HG03025 (cell line): ENCODE measurements around the gene TMEM26.

ENCODE experiments used
- ATAC-seq: cut with Tn5 transposase; IDR thresholded peaks from one replicate; pipeline ENCODE4 v1.9.1; 2021; ENCODE audit warnings: mild to moderate bottlenecking, moderate library complexity; ENCODE audit not compliant: unreplicated experiment, low FRiP score

Gene TMEM26

DNA sequence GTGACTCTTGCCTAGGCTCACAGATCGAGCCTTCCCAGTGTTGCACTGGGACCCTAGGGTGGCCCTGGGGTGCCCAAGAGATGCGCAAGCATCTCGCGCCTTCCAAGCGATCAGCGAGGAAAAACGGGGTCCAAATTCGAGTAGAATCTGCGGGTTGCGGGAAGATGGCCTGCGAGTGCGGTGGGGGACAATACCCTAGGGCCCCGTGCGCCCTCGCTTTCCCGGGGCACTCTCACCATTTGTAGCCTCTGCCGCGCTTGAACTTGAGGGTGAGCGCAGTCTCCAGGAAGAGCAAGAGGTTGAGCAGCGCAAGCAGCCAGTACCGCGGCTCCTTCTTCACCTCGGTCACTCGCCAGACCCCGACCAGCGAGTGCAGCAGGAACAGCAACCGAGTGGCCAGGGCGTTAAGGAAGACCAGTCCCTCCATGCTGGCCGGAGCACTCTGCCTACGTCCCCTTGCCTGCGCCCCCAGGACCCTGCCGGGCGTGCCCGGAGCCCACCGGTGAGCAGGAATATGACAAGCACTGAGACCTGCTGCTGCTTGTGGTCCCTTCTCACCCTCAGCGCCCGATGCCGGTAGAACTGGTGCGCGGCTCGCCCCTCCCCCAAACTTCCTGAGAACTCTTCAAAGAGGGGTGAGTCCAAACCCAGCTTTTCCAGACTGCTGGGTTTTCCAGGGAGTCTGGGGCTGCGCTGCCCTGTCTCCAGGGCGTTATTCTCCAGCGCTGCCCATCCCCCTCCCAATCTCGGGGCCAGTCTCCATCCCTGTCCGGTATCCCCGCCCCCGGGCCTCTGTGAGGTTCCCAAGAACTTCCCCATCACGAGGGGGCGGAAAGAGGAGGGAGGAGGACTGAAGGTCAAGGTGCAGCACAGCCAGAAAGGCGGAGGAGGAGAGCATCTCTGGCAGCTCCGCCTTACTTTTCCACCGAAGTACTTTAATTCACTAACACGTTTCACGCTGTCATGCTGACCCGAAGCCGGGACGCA lies at the start of gene TMEM26:
TMEM26 (minus strand) TSS at position 727 of the 987 bp plus-strand sequence; CDS start at position 427, 300 bp downstream.
- no peak for ATAC-seq

DNA sequence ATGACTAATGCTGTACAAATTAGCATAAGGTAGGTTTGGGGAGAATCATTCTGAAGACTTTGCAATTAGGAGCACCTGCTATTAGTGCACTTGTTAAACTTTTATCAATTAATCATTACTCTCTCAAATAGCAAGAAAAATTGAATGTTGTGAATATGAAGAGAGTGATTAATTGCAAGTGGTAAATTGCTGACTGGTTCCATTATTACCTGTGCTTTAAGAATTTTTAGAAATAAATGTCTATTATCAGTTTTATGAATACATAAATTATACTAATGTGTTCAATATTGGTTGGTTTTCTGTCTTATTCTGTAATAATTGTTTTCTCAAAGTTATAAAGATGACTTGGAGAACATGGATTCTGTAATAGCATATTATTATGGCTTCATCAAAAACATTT lies 47.3 kb upstream of the TMEM26 start:
- no peak for ATAC-seq

DNA sequence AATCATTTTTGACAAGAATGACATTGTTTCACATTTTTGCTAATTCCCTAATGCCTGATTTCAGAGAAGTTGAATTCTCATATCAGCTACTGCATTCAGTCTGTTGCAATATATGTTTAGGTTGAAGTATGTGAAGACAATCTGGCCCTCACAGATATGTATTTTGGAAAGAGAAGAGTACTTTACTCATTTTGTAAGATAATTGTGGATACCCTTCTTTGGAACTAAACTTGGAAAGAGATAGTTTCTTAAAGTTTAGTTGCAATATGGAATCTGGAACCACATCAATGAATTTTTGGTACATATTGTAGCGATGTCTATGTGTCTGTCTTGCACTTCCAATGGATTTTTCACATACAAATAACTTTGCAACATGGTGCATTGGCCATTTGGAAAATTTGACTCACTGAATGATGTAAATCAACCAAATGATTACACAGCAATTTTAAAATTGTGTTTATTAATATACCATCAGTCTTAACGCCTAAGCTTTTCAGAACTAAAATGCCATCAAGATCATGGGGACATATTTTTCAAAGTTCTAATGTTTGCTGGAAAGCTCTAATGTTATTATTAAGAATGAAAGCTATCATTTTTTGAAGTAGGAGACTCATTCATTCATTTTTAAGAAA lies 39.3 kb upstream of the TMEM26 start:
- ATAC-seq = no peak

DNA sequence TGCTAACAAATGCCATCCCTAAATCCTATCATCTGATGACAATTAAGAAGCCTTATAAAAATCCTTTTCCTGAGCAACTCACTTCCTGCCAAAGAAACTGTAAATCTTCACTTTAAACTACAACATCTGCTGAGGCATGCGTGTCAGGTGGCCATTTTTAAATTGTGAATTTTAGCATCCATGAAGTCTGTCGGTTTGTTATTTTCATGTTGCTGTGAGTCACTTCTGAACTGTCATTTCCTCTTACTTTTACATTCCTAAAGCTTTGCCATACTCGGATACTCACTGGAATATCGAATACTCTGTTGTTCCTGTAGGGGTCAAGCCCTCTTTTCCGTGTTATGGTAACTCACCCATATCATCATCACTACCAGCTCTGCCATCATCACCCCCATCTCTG lies 34.3 kb upstream of the TMEM26 start:
- ATAC-seq = no peak

DNA sequence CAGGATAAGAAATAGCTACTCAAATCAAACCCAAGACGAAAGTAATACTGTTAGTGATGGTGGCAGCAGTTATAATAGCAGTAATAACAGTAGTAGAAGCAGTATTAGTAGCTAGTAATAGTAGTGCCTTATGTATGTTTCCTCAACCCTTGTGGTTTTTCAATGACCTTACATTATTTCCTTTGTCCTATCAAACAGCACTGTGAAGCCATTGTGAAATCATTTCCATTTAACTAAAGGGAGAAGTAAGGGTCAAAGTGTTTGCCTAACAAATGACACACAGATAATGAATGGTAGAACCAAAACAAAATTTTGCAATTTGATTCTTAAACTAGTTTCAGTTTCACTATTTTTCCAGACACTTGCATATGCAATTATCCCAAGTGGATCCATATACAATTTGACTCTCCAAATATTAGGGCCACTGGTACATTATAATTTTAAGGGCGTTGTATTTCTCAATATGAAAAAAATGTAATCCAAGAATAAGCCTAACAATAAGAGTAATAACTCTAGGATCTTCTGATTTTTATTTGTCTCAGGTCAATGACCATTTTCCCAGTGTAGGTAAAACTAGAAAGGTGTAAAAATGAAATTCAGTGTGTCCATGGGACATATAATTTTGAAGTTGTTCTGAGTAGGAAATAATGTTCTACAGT lies 33.7 kb upstream of the TMEM26 start:
- ATAC-seq = no peak

DNA sequence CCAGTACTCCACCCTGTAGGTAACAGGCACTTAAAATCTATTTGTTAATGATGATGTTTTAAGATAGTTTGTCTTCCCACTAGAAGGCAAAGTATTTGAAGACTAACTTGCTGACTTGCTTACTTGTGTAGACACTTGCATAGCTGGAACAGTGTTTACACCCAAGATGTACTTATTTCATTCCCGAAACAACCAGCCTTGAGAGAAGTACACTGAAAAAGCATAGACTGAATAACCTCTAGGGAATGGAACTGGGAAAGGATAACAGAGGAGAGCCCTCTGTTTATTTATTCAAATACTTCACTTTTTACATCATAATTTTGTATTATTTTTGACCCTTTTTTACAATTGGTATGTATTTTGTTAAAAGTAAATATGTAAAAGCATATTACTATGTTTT lies 33.1 kb upstream of the TMEM26 start:
- no peak for ATAC-seq

DNA sequence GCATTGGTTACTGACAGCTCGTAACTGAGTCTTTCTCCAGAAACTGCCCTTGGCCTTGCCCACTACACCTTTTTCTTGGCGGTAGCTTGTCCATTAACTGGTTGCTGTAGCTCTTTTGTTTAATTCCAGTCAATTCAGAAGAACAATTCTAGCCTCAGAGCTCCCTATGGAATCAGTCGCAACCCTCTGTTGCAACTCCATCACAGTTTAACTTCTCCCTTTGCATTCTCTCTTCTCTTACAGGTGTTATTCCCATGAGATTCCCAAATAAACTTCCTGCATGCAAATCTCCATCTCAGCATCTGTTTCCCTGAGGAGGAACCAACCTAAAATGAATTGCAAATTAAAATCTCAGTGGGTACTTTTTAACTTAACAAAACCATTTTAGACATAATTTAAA lies 28.4 kb upstream of the TMEM26 start:
- no peak for ATAC-seq

DNA sequence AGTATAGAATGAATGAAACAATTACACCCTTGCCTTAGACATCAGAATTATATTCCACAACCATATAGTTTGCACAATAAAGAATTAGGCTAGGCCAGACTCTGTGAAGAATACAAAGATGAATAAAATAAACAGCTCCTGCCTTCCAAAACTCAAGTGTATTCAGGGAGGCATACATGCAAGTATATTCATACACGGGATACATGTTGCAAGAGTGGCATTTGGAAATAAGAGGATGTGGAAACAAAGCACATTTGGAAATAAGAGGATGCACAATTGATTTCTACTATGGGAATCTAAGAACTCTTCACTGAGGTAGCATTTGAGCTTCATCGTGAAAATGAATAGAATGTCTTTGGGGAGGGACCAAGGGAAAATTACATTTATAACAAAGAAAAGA lies 27.0 kb upstream of the TMEM26 start:
- no peak for ATAC-seq

DNA sequence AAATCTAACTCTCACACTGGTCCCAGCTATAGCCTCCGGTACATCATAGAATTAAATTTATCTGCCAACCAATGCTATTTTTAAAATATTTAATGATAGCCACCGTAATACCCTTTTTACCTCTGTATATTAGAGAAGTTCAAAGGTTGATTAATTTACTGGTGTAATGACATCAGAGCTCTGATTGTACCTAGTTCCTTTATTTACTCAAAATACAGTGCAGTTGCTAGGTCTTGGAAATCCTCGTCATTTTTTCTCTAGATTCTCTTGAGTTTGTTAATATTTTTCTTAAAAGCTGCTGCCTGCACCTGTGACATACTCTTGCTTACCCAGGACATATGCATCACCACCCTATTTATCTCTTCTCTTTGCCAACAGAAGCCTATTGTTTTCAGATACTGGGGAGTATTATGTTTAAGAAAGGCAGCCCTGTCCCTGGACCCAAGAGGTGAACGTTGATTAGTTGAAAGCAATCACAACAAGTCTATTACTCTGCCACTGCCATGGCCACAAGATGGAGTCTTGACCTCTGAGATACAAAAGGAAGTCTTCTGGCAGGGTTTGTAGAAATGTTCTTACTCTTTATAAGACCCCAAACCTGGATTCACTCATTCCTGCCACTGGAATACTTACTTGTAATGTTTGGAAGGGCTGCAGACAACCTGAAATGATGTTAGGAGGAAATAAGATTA lies 25.6 kb upstream of the TMEM26 start:
- ATAC-seq = no peak

DNA sequence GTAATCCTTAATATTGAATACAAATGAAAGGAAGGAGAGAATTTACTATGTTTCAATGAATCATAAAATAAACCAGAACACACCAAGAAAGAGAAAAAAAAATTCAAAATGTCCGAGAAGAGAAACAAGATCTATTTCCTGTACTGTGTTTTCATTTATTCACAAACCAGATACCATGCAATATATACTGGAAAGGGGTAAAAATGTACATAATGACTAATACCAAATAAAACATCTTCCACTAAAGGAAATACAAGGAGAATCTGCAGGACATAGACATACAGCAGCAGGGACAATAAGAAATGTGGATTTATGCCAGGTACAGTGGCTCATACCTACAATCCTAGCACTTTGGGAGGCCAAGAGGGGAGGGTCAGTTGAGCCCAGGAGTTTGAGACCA lies 24.3 kb upstream of the TMEM26 start:
- no peak for ATAC-seq

DNA sequence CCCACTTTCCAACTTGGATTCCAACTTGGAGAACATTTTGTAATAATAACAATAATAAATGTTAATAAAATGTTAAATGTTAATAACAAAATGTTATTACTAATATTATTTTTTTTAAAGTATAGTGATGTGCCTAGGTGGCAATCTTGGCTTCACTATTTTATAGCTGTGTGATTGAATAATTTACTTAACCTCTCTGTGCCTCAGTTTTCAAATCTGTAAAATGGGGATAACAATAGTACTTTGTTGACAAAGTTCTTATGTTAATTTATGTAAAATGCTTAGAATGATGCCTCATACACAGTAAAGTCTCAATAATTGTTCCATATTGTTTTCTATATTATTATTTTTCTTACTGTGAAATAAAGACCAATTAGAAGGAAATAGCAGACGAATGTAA lies 23.3 kb upstream of the TMEM26 start:
- no peak for ATAC-seq

DNA sequence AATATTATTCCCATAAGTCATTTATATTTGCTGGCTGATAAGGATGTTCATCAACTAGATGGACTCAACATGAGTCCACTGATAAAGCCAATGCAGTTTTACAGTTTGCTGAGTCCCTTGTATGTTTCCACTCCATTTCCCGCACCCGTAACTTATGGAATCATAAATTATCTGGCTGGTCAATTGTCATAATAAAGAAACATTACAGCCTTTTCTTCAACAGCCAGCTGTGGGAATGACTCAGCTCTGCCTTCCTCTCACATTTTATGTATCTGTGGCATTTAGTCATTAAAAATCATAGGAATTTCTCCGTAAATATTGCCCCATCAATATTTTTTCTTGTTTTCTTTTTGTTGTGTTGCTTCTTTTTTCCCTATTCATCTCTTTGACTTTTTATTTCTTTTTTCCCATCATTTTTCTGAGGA lies 22.3 kb upstream of the TMEM26 start:
- ATAC-seq = no peak

DNA sequence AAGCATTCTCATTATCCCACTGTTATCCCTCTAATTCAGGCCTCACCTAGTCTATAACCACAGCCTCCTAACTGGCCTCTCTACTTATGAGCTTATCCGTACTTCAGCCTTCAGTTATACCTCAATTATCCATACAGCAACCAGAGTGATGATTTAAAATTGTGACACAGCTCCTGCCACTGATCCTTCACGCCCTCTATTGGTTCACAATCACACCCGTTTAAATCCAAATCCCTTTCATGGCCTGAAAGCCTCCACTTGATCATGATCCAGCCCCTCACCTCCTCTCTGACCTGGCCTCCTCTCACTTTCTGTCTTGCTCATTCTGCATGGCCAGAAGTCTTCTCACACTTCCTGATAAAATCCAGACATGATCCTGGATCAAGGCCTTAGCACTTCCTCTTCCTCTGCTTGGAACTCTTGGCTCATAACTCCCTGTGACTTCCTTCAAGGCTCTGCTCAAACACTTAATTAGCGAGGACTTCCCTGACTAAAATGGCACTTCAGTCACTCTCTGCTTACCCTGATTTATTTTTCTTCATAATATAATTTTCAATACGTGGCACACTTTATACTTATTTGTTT lies 19.0 kb upstream of the TMEM26 start:
- no peak for ATAC-seq

DNA sequence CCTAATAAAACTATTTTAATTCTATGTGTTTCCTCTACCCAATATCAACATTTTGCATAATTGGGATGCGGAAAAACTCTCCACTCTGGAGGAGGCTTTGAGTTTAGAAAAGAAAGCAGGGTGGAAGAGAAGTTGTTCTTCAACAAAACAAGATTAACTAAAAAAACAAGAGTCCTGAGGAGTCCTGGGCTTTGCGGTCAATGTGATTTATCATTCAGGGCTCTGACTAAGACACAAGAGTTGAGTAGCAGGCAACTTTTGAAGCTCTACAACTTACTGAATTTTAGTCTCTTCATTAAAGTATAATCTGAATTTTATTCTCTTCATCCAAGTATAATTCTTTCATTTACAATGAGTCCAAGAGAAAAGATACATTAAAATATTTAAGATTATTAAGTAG lies 18.3 kb upstream of the TMEM26 start:
- ATAC-seq = no peak

DNA sequence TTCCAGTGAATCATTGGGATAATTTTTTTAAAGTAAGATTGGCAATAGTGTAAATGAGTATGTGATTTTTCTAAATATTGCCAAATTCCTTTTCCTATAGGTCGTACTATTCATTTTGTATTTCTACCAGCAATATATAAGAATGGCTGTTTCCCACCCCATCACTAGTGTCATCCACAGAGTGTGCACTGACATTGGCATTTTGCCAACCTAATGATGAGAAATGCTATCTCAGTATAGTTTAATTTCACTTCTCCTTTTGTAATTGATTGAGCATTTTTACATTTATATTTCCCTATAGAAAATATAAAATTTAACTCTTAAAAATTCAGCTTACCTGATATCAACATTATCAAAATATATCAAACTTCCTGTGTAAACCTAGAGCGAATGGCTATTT lies 17.6 kb upstream of the TMEM26 start:
- ATAC-seq = no peak

DNA sequence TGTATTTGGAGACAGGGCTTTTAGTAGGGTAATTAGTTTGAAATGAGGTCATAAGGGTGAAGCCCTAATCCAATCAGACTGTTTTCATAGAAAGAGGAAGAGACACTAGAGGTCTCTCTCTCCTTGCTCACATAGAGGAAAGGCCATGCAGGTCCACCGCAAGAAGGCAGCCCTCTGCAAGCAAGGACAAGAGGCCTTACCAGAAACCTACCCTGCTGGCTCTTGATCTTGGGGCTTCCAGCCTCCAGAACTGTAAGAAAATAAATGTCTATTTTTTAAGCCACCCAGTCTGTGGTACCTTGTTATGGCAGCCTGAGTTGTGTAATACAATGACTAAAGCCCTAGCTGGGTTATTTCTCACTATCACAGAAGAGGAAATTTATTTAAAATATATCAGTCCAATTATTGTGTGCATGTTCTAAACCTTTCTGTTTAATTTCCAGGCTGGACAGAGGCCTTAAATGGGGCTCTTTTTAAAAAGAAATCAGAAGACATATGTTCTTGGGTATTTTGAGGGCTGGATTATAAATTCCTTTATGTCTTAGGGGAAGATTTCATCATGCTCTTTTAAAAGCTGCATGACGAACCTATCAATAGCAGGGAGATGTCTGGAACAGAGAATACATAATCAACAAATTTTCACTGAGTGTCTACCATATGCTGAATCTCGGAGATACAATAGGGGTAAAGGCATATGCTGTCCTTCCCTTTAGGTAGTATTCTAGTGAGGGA lies 12.9 kb upstream of the TMEM26 start:
- ATAC-seq = no peak

DNA sequence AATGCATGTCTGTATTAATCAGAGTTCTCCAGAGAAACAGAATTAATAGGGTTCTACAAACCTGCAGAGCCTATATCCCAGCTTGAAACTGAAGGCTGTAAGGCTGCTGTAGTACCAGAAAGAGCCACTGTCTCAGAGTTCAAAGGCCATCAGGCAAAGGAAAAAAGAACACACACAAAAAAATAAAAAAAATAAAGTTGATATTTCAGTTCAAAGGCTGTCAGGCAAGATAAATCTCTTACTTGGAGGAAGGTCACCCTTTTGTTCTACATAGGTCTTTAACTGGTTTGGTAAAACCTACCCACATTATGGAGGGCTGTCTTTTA lies 12.0 kb upstream of the TMEM26 start:
- ATAC-seq = no peak

DNA sequence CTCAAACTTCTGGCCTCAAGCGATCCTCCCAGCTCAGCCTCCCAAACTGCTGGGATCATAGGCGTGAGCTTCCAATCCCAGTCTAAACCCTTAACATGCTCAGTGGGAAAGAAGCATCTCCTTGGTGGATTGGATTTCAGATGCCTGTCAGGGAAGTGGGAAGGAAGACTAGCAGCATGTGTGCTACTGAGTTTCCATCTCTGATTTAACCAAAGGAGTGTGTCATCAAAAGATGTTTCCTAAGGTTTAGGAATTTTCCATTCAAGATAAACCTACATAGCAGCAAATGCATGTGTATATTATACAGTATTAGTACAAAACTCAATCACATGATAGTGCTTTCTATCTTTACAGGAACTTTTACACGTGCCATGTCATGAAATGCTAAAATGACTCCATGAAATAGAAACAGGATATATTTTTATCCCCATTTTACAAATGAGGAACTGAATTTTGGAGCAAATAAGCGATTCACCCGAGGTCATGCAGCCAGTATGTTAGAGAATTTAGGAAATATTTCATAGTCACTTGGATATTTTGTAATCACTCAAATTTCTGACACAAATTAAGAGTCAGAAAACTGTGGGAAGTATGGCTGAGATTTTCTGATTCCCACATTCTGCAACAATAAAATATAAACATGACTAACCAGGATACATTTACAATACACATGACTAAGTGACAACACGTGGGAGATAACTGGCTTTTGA lies 11.4 kb upstream of the TMEM26 start:
- ATAC-seq = no peak
